NCI-H82 (cell line): ENCODE data around the gene MINK1.
"Not testable (repeated sequence)": the region's sequence is repeated elsewhere in the genome, so short reads cannot be mapped to it uniquely, and the experiment has no call there.

Experiments
- DNase-seq: peaks from one replicate; lab custom pipeline; 2025; lab: John Stamatoyannopoulos, UW

The MINK1 gene

GRCh38 chr17:4899341-4900230 lies 66.4 kb downstream of the MINK1 start, which contains the start of gene C17orf107:
Gene C17orf107 (plus strand): TSS chr17:4899536. CDS start chr17:4899763, 227 bp downstream.
- DNase-seq = no peak

GRCh38 chr17:4900231-4901107 lies 67.3 kb downstream of the MINK1 start:
- DNase-seq = no peak

DNA sequence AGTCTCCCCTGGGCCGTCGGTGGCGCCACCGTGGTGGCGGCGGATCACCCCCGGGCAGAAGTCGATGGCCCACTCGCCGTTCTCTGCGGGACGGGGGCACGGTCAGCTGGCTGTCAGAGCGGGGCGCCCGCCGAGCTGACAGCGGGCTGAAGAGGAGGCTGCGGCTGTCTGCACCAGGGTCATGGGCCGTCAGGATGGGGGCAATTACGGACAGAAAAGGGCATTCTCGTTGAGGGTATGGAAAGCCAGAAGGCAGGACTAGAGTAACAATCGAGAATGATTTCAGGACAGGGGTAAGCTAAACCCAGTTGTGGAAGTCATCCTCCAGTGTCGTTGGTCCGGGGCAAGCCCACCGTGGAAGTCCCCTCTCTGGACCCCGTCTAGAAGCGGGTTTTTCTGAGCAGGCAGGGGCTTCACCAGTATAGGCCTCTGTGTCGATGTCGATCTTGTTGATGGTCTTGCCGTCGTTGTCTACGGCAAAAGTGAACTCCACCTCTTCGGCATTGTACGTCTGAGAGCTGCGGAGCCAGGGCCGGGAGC lies 68.0 kb downstream of the MINK1 start:
- no peak for DNase-seq

GRCh38 chr17:4901648-4902344 lies 68.7 kb downstream of the MINK1 start:
- DNase-seq = no peak

DNA sequence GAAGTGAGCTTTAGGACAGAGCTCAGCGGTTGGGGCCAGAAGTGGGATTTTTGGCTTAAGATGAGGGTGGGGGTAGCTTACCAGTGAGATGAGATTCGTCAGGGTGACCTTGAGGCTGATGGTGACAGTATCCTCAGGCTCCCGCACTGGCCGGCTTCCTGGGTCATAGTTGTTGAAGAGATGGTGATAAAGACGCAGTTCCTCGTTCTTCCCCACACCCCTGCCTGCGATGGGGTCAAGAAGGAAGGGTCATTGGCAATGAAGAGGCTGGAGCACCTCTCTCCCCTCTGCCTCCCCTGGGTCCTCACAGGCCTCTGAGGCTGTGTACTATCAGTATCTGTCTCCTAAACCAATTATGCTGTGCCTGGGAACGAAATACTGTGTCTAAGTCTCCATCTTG lies 69.4 kb downstream of the MINK1 start:
- DNase-seq = peak; percentile 86

- DNase-seq = peak; percentile 99
Measured at GRCh38 chr17:4903051-4903818, 70.1 kb downstream of the MINK1 start, which contains the start of gene CHRNE. Gene CHRNE (minus strand): TSS chr17:4903098. CDS start chr17:4903063, 35 bp downstream.

DNA sequence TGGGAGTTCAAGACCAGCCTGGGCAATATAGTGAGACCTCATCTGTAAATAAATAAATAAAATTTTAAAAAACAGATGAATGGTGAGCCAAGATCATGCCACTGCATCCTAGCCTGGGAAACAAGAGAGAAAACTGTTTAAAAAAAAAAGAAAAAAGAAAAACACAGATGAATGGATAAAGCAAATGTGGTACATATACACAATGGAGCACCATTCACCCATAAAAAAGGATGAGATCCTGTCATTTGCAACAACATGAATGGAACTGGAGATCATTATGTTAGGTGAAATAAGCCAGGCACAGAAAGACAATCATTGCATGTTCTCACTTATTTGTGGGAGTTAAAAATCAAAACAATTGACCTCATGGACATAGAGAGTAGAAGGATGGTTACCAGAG lies 73.5 kb downstream of the MINK1 start:
- DNase-seq = not testable (repeated sequence)

DNA sequence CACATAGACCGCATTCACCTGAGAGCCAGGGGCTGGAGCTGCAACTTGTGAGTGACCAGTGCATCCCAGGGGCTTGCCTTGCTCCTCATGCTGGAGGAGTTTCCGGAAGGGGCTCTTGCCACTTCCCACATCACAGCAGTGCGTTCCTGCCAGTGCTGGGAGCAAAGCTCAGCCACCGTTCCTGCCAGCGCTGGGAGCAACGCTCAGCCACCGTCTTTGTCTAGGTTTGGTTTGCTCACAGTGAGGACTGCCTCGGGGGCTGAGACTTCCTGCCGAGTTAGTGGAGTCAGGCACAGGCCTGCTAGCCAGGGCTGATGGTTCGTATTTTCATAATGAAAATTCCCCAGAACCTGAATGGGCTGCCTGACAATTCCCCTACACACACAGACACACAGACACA lies 75.2 kb downstream of the MINK1 start:
- no peak for DNase-seq

GRCh38 chr17:4908711-4909496 lies 75.8 kb downstream of the MINK1 start:
- peak; percentile 94 for DNase-seq

DNA sequence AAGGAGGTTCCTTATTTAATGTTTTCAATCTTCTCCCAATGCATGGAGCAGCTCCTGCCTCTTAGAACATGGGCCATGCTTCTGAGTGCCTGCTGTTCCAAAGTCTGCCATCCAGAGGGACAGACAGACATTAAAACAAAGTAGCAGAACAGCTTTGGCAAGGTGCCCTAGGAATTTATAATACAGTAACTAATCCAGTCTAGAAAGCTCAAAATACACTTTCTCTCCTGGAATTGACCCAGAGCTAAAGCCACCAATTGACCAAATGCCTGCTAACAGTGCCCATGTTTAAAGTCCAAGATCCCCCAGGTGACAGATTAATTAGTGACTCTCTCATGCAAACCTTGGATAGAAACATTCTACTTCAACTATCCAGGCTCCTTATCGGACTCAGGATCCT lies 80.9 kb downstream of the MINK1 start:
- peak; percentile 39 for DNase-seq

DNA sequence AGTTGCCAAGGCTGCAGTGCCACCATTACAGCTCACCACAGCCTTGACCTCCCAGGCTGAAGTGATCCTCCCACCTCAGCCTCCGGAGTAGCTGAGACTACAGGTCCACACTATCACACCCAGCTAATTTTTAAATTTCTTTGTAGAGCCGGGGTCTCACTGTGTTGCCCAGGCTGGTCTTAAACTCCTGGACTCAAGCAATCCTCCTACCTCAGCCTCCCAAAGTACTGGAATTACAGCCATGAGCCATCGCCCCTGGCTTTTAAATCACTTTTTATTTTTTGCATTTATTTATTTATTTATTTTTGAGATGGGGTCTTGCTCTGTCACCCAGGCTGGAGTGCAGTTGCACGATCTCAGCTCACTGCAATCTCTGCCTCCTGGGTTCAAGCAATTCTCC lies 81.4 kb downstream of the MINK1 start:
- DNase-seq = not testable (repeated sequence)

- DNase-seq = peak; percentile 74
Measured at GRCh38 chr17:4919511-4920047, 86.4 kb downstream of the MINK1 start.

GRCh38 chr17:4920351-4921048 lies 87.4 kb downstream of the MINK1 start:
- DNase-seq = peak; percentile 46

DNA sequence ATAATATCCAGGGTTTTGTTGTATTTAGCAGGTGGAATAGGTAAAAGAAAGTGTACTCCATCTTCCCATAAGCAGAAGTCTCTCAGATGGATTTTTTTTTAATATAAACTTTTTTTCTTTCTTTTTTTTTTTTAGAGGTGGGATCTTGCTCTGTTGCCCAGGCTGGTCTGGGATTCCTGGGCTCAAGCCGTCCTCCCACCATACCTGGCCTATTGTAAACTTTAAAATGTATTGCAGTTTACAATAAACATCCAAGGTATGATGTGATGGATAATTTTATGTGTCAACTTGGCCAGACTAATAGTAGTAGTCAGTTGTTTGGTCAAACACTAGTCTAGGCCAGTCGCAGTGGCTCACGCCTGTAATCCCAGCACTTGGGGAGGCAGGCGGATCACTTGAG lies 88.2 kb downstream of the MINK1 start:
- no peak for DNase-seq

DNA sequence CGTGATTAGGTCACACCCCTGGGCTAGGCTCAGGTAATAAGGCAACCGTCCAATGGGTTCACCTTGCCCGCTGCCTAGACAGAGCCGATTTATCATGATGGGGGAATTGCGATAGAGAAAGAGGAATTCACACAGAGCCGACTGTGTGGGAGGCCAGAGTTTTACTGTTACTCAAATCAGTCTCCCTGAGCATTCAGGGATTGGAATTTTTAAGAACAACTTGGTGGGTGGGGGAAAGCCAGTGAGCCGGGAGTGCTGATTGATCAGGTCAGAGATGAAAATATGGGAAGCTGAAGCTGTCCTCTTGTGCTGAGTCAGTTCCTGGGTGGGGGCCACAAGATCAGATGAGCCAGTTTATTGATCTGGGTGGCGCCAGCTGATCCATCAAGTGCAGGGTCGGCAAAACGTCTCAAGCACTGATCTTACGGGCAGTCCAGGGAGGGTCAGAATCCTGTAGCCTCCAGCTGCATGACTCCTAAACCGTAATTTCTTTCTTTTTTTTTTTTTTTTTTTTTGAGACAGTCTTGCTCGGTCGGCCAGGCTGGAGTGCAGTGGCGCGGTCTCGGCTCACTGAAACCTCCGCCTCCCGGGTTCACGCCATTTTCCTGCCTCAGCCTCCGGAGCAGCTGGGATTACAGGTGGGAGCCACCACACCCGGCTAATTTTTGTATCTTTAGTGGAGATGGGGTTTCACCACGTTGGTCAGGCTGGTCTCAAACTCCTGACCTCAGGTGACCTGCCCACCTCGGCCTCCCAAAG lies 93.6 kb downstream of the MINK1 start:
- not testable (repeated sequence) for DNase-seq

- no peak for DNase-seq
Measured at GRCh38 chr17:4928881-4929280, 95.7 kb downstream of the MINK1 start.

DNA sequence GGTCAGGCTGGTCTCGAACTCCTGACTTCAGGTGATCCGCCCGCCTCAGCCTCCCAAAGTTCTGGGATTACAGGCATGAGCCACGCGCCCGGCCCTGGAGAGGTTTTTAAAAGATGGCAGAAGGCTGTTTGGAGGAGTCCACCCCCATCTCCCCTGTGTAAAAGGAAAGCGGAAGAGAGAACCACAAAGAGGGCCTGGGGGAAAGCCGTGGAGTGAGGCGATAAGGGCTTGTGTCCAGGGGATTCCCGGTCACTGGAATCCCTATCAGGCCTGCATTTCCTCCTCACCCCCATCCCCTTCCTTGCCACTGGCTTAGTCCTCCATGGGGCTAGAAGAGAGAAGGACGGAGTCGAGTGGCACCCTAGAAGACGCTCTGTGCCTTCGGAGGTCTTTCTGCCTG lies 98.8 kb downstream of the MINK1 start, which contains the start of gene GP1BA:
Gene GP1BA (plus strand): TSS at position 315 of the 400 bp plus-strand sequence. CDS start 328 bp downstream, outside the sequence.
- no peak for DNase-seq

DNA sequence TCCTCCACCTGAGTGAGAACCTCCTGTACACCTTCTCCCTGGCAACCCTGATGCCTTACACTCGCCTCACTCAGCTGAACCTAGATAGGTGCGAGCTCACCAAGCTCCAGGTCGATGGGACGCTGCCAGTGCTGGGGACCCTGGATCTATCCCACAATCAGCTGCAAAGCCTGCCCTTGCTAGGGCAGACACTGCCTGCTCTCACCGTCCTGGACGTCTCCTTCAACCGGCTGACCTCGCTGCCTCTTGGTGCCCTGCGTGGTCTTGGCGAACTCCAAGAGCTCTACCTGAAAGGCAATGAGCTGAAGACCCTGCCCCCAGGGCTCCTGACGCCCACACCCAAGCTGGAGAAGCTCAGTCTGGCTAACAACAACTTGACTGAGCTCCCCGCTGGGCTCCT lies 99.6 kb downstream of the MINK1 start:
- DNase-seq = no peak
